ENCODE data around the gene DAPP1.

GRCh38 chr4:99817309-99817890 lies 773 bp downstream of the DAPP1 start:
- TF ChIP-seq CTCF (conservative IDR thresholded peaks at IDR 0.05) (0 out of 2 replicates have a peak, but pooled peaks have one; percentile 10), EZH2 (IDR thresholded peaks at IDR 0.05; ENCODE audit: low read depth) (no peak)

All from PC-9 (cell line).